ENCODE measurements around the gene MARCHF10. TPM values are rescaled to one million over a fixed set of nuclear protein-coding genes. Genes with fewer than 3 reads are reported as not detected.

Gene MARCHF10
- total RNA-seq, 4 donors from 2014 or later, result 0.29 to 0.81 TPM; not detected in 2

GRCh38 chr17:62680541-62681052 is 127.5 kb downstream of the MARCHF10 start:
- intact Hi-C loops (cut with DNase I), result no loop called here
- H3K4me3 ChIP-seq (replicated peaks in 1 of 3), result no peak overlapping the region
- no peaks in the 10 kb centered on the region for H3K36me3 ChIP-seq
- no peaks in the 10 kb centered on the region for H3K4me1 ChIP-seq
- DNase-seq, result no peak
- 77 to 95% methylated on average over 20 to 24 of the region's 36 CpGs for WGBS, 2 donors
- no peaks in the 10 kb centered on the region for H3K9me3 ChIP-seq
- H3K27me3 ChIP-seq, result no peaks in the 10 kb centered on the region
- no peak overlapping the region for H3K27ac ChIP-seq
- TF ChIP-seq CTCF (IDR thresholded peaks at IDR 0.05) (no peak), POLR2A (IDR thresholded peaks at IDR 0.05) (no peak)

GRCh38 chr17:62679866-62680377 is 128.2 kb downstream of the MARCHF10 start:
- no peak overlapping the region for H3K27ac ChIP-seq
- WGBS, 2 donors, result 88 to 90% methylated on average over 33 to 37 of the region's 37 CpGs
- intact Hi-C loops (cut with DNase I), result no loop called here
- DNase-seq, result no peak
- TF ChIP-seq CTCF (IDR thresholded peaks at IDR 0.05), result no peak
- TF ChIP-seq POLR2A (IDR thresholded peaks at IDR 0.05), result no peak
- no peaks in the 10 kb centered on the region for H3K4me1 ChIP-seq
- no peaks in the 10 kb centered on the region for H3K27me3 ChIP-seq
- no peak overlapping the region for H3K4me3 ChIP-seq (replicated peaks in 1 of 3)
- no peaks in the 10 kb centered on the region for H3K36me3 ChIP-seq
- H3K9me3 ChIP-seq, result no peaks in the 10 kb centered on the region

GRCh38 chr17:62678214-62678919 is 129.7 kb downstream of the MARCHF10 start:
- 91% methylated on average over 10 of the region's 10 CpGs for WGBS, 2 donors
- Histone ChIP-seq H3K27ac (no peak overlapping the region), H3K4me1 (no peaks in the 10 kb centered on the region), H3K4me3 (replicated peaks in 1 of 3) (no peak overlapping the region), H3K27me3 (no peaks in the 10 kb centered on the region), H3K36me3 (no peaks in the 10 kb centered on the region), H3K9me3 (no peaks in the 10 kb centered on the region)
- TF ChIP-seq POLR2A (IDR thresholded peaks at IDR 0.05) (no peak), CTCF (IDR thresholded peaks at IDR 0.05) (no peak)
- no peak for DNase-seq
- intact Hi-C loops (cut with DNase I), result no loop called here

GRCh38 chr17:62676952-62677596 is 131.0 kb downstream of the MARCHF10 start:
- 76 to 95% methylated on average over 4 to 17 of the region's 18 CpGs for WGBS, 2 donors
- DNase-seq, result no peak

More at GRCh38 chr17:62676952-62677596, 131.0 kb downstream of the MARCHF10 start:
- Histone ChIP-seq H3K9me3 (no peaks in the 10 kb centered on the region), H3K36me3 (no peaks in the 10 kb centered on the region), H3K4me3 (replicated peaks in 1 of 3) (no peak overlapping the region), H3K27ac (no peak overlapping the region), H3K4me1 (no peaks in the 10 kb centered on the region), H3K27me3 (no peaks in the 10 kb centered on the region)
- TF ChIP-seq CTCF (IDR thresholded peaks at IDR 0.05) (no peak), POLR2A (IDR thresholded peaks at IDR 0.05) (no peak)
- intact Hi-C loops (cut with DNase I), result no loop called here
